DOHH2 (cell line): ENCODE measurements around the gene MEIS2.

Source experiments
- H3F3A ChIP-seq: fragments of 200-600 bp; sonication (generic), shearing (Covaris generic); 2 replicates; pipeline ENCODE4 v1.6.0; 2016; ENCODE audit warnings: antibody characterized with exemption, mild to moderate bottlenecking; ENCODE audit not compliant: control insufficient read depth, insufficient read depth
- H3K27ac ChIP-seq: fragments of 200-600 bp; sonication (generic); 2 replicates; pipeline ENCODE4 v1.5.1; 2014; ENCODE audit warnings: low read depth, mild to moderate bottlenecking, low read length, moderate library complexity
- H3K27me3 ChIP-seq: fragments of 200-600 bp; sonication (generic); 2 replicates; pipeline ENCODE4 v1.6.1; 2014; ENCODE audit warnings: mild to moderate bottlenecking, low read length, mixed read lengths; ENCODE audit not compliant: control insufficient read depth
- H3K36me3 ChIP-seq: fragments of 200-600 bp; sonication (generic); 2 replicates; pipeline ENCODE4 v1.6.1; 2014; ENCODE audit warnings: mild to moderate bottlenecking, low read length, moderate library complexity, mixed read lengths; ENCODE audit not compliant: control insufficient read depth
- H3K4me1 ChIP-seq: fragments of 200-600 bp; sonication (generic); 2 replicates; pipeline ENCODE4 v1.6.1; 2014; ENCODE audit warnings: mild to moderate bottlenecking, low read length, mixed read lengths; ENCODE audit not compliant: control insufficient read depth
- H3K4me2 ChIP-seq: fragments of 200-600 bp; sonication (generic); 2 replicates; pipeline ENCODE4 v1.6.0; 2014; ENCODE audit warnings: mild to moderate bottlenecking, low read length, moderate library complexity
- H3K4me3 ChIP-seq: fragments of 200-600 bp; sonication (generic); 2 replicates; pipeline ENCODE4 v1.5.1; 2014; ENCODE audit warnings: mild to moderate bottlenecking, low read length, mixed read lengths
- H3K79me2 ChIP-seq: fragments of 200-600 bp; sonication (generic); 2 replicates; pipeline ENCODE4 v1.6.1; 2014; ENCODE audit warnings: mild to moderate bottlenecking, low read length, mixed read lengths; ENCODE audit not compliant: control insufficient read depth
- H3K9me2 ChIP-seq: fragments of 200-600 bp; sonication (generic); replicated peaks from 2 replicates; pipeline ENCODE4 v1.6.1; 2014; ENCODE audit warnings: mild to moderate bottlenecking, low read length, mixed read lengths; ENCODE audit not compliant: control insufficient read depth
- H3K9me3 ChIP-seq: fragments of 200-600 bp; sonication (generic); 2 replicates; pipeline ENCODE4 v1.6.1; 2014; ENCODE audit warnings: antibody characterized with exemption, low read length, mixed read lengths; ENCODE audit not compliant: control insufficient read depth, insufficient read depth
- H4K20me1 ChIP-seq: fragments of 200-600 bp; sonication (generic); 2 replicates; pipeline ENCODE4 v1.6.0; 2014; ENCODE audit warnings: low read depth, mild to moderate bottlenecking, antibody characterized with exemption, low read length, moderate library complexity; ENCODE audit not compliant: control insufficient read depth, insufficient read depth
- CTCF ChIP-seq: fragments of 200-600 bp; sonication (generic); IDR thresholded peaks from one replicate; pipeline ENCODE4 v1.5.1; 2014; ENCODE audit warnings: antibody characterized with exemption, mild to moderate bottlenecking, low read depth, low read length; ENCODE audit not compliant: poor library complexity, severe bottlenecking
- EZH2phosphoT487 ChIP-seq: fragments of 200-600 bp; sonication (generic); IDR thresholded peaks from 2 replicates; pipeline ENCODE4 v1.6.1; 2017; ENCODE audit warnings: borderline replicate concordance, mild to moderate bottlenecking, antibody characterized with exemption, low read length, moderate library complexity, mixed read lengths

MEIS2 gene

DNA sequence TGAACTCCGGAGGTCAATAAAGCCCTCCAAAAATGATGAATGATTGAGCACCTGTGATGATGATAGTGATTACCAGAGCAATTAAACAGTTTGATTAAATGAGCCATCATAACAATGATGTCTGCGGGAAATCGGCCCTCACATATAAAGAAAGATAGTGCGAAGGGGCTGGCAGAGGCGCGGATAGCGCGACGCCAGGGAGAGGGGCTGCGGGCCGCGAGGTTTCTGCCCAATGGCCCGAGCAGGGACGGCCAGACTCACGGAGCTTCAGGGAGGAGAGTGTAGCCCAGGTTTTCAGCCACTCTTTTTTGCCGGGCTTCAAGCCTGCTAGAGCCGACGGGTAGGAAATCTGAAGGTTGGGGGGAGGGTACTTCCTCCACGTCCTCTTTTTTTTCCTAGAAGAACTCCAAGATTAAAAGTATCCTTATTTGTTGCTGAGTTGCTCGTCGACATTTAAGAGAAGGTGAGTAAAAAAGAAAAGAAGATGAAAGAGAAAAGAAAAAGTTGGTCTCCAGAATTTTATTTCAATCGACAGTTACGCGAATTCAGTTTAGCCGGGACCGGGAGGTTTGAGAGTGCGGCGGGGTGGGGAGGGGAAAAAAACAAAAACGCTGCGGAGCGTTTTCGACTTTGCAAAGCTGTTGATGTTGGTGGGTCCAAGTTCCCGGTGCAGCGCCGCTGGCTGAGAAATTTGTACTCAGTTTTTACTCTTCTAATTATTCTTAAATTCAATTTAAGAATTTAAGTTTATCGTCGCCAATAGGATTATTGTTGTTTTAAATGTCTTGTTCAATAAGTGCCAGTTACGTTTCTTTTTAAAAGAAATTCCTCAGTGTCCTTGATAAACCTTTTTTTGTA, 2.2 kb upstream of the MEIS2 start:
- peaks cover 54% of the 10 kb centered on the region for H3K79me2 ChIP-seq
- H3K4me2 ChIP-seq, result peak overlapping the region; percentile 65
- H3F3A ChIP-seq, result peaks cover 26% of the 10 kb centered on the region
- peak overlapping the region; percentile 81 for H3K4me3 ChIP-seq
- H3K36me3 ChIP-seq, result peaks cover 15% of the 10 kb centered on the region
- no peak for TF ChIP-seq EZH2phosphoT487
- no peak for TF ChIP-seq CTCF
- H4K20me1 ChIP-seq, result no peaks in the 10 kb centered on the region
- H3K9me3 ChIP-seq, result no peaks in the 10 kb centered on the region
- peaks cover 17% of the 10 kb centered on the region for H3K4me1 ChIP-seq
- no peak overlapping the region for H3K27ac ChIP-seq
- H3K27me3 ChIP-seq, result no peaks in the 10 kb centered on the region
- H3K9me2 ChIP-seq, result no peaks in the 10 kb centered on the region

DNA sequence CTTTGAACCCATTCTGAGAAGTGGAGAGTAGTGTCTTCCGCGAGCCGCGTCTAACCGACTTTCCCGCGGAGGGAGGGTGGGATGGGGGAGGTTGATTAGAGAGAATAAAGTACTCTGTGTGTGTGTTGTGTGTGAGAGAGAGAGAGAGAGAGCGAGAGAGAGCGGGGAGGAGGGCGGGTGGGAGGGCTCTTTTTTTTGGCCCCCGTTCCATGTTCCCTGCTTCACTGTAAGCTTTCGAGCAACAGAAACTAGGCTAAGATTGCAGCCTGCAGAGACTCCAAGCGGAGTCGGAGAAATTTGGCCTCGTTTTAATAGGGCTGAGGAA, 1.6 kb upstream of the MEIS2 start:
- Histone ChIP-seq H3K4me1 (peaks cover 22% of the 10 kb centered on the region), H3K36me3 (peaks cover 21% of the 10 kb centered on the region), H3K4me3 (peak overlapping the region; percentile 81), H4K20me1 (no peaks in the 10 kb centered on the region), H3K4me2 (peak overlapping the region; percentile 65), H3K27ac (peak overlapping the region; percentile 97), H3K9me3 (no peaks in the 10 kb centered on the region), H3K9me2 (no peaks in the 10 kb centered on the region), H3K79me2 (peaks cover 60% of the 10 kb centered on the region), H3F3A (peaks cover 26% of the 10 kb centered on the region), H3K27me3 (no peaks in the 10 kb centered on the region)
- TF ChIP-seq CTCF (no peak), EZH2phosphoT487 (no peak)

DNA sequence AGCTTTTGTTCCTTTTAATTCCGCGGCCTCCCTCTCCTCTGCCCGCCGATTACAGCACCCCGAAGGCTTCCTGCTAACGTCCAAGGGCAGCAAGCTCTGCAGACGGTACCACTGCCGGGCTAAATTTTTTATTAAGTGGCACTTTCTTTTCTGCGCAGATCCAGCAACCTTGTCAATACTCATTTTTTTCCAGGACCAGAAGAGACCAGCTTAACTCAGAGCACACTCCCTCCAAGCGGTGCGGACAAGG, 542 bp upstream of the MEIS2 start:
- H3K27ac ChIP-seq, result peak overlapping the region; percentile 97
- TF ChIP-seq EZH2phosphoT487, result no peak
- no peak for TF ChIP-seq CTCF
- H3F3A ChIP-seq, result peaks cover 26% of the 10 kb centered on the region
- H3K79me2 ChIP-seq, result peaks cover 68% of the 10 kb centered on the region
- H3K4me3 ChIP-seq, result peak overlapping the region; percentile 81
- H3K36me3 ChIP-seq, result peaks cover 32% of the 10 kb centered on the region
- no peaks in the 10 kb centered on the region for H3K9me3 ChIP-seq
- peaks cover 3% of the 10 kb centered on the region; the same call in 1 of the 2 replicates for H4K20me1 ChIP-seq
- H3K4me1 ChIP-seq, result peaks cover 24% of the 10 kb centered on the region
- no peaks in the 10 kb centered on the region for H3K27me3 ChIP-seq
- H3K9me2 ChIP-seq, result no peaks in the 10 kb centered on the region
- H3K4me2 ChIP-seq, result peak overlapping the region; percentile 65
